ENCODE measurements around the gene SDSL.

The SDSL gene

DNA sequence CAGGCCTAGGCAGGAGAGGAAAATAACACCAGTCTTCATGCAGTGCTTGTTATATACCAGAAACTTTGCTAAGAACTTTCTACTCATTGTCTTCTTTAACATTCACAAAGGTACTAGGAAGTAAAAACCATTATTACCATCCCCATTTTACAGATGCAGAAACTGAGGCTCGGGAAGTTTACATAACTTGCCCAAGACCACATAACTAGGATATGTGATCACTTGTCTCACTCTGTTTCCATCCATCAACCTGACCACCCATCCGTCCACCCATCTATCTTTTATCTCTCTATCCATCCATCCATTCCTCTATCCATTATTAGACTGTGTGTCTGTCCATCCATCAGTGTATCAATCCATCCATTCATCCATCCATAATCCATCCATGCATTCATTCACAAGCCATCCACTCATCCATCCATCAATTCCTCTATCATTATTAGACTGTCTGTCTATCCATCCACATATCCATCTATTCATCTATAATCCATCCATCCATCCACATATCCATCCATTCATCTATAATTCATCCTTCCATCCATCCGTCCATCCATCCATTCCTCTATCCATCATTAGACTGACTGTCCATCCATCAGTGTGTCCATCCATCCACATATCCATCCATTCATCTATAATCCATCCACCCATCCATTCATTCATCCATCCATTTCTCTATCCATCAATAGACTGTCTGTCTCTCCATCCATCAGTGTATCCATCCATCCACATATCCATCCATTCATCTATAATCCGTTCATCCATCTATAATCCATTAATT is 16.5 kb downstream of the SDSL start:
- Histone ChIP-seq H4K20me1 (ENCODE audit: insufficient read depth) (no peaks in the 10 kb centered on the region), H3K36me3 (ENCODE audit: insufficient read depth) (no peaks in the 10 kb centered on the region), H3K4me3 (IDR thresholded peaks at IDR 0.05; ENCODE audit: insufficient read depth, low read depth, low read length) (no peak overlapping the region), H2AFZ (ENCODE audit: low read depth) (no peak overlapping the region), H3K4me1 (ENCODE audit: low read depth, poor library complexity, severe bottlenecking) (no peaks in the 10 kb centered on the region), H3K4me2 (no peak overlapping the region), H3K9ac (no peak overlapping the region), H3K79me2 (ENCODE audit: insufficient read depth, low read depth) (no peaks in the 10 kb centered on the region), H3K27ac (no peak overlapping the region), H3K27me3 (ENCODE audit: insufficient read depth, low read depth) (no peaks in the 10 kb centered on the region)
- TF ChIP-seq, protein P1, sequence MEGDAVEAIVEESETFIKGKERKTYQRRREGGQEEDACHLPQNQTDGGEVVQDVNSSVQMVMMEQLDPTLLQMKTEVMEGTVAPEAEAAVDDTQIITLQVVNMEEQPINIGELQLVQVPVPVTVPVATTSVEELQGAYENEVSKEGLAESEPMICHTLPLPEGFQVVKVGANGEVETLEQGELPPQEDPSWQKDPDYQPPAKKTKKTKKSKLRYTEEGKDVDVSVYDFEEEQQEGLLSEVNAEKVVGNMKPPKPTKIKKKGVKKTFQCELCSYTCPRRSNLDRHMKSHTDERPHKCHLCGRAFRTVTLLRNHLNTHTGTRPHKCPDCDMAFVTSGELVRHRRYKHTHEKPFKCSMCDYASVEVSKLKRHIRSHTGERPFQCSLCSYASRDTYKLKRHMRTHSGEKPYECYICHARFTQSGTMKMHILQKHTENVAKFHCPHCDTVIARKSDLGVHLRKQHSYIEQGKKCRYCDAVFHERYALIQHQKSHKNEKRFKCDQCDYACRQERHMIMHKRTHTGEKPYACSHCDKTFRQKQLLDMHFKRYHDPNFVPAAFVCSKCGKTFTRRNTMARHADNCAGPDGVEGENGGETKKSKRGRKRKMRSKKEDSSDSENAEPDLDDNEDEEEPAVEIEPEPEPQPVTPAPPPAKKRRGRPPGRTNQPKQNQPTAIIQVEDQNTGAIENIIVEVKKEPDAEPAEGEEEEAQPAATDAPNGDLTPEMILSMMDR (conservative IDR thresholded peaks at IDR 0.05; ENCODE audit: low read depth, low read length) = no peak

DNA sequence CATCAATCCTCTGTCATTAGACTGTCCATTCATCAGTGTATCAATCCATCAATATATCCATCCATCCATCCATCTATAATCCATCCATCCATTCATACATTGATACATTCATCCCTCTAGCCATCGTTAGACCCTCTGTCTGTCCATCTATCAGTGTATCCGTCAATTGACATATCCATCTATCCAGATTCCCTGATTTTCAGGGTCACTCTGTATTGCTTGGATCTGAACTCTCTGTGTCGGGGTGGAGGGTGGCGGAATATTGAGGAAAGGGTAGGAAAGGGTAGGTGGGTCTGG is 17.1 kb downstream of the SDSL start:
- TF ChIP-seq, protein P1 (conservative IDR thresholded peaks at IDR 0.05; ENCODE audit: low read depth, low read length) = no peak
- no peak overlapping the region for H3K4me3 ChIP-seq (IDR thresholded peaks at IDR 0.05; ENCODE audit: insufficient read depth, low read depth, low read length)
- H4K20me1 ChIP-seq (ENCODE audit: insufficient read depth) = no peaks in the 10 kb centered on the region

DNA sequence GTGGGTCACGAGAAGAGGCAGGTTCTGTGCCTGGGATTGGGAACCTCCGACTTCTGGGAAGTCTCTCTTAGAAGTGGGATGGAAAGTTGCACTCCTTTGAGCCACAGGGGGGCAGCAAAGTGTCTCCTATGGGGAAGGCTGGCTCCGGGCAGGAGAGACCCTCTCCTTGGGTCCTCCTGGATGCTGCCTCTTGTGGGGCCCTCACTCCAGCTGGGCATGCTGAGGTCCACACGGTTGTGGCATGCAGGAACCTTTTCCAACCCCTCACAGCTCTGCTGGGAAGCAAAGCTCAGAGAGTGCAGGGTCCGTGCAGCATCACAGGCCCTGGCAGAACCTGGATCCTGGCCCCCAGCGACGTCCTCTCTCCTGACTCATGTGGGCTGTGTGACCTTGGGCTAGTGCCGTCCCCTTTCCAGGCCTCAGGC is 17.4 kb downstream of the SDSL start:
- no peak overlapping the region for H3K4me3 ChIP-seq (IDR thresholded peaks at IDR 0.05; ENCODE audit: insufficient read depth, low read depth, low read length)
- no peaks in the 10 kb centered on the region for H3K27me3 ChIP-seq (ENCODE audit: insufficient read depth, low read depth)
- no peak overlapping the region for H2AFZ ChIP-seq (ENCODE audit: low read depth)
- no peaks in the 10 kb centered on the region for H4K20me1 ChIP-seq (ENCODE audit: insufficient read depth)
- H3K9ac ChIP-seq = no peak overlapping the region
- no peaks in the 10 kb centered on the region for H3K36me3 ChIP-seq (ENCODE audit: insufficient read depth)
- no peaks in the 10 kb centered on the region for H3K79me2 ChIP-seq (ENCODE audit: insufficient read depth, low read depth)
- TF ChIP-seq, protein P1 (conservative IDR thresholded peaks at IDR 0.05; ENCODE audit: low read depth, low read length) = peak; percentile 64
- H3K27ac ChIP-seq = no peak overlapping the region
- H3K4me2 ChIP-seq = no peak overlapping the region
- H3K4me1 ChIP-seq (ENCODE audit: low read depth, poor library complexity, severe bottlenecking) = no peaks in the 10 kb centered on the region

More for the DNA sequence above, 17.1 kb downstream of the SDSL start:
- H3K4me2 ChIP-seq = no peak overlapping the region
- no peaks in the 10 kb centered on the region for H3K27me3 ChIP-seq (ENCODE audit: insufficient read depth, low read depth)
- no peak overlapping the region for H2AFZ ChIP-seq (ENCODE audit: low read depth)
- no peak overlapping the region for H3K9ac ChIP-seq
- H3K4me1 ChIP-seq (ENCODE audit: low read depth, poor library complexity, severe bottlenecking) = no peaks in the 10 kb centered on the region
- H3K79me2 ChIP-seq (ENCODE audit: insufficient read depth, low read depth) = no peaks in the 10 kb centered on the region
- H3K36me3 ChIP-seq (ENCODE audit: insufficient read depth) = no peaks in the 10 kb centered on the region
- H3K27ac ChIP-seq = no peak overlapping the region

DNA sequence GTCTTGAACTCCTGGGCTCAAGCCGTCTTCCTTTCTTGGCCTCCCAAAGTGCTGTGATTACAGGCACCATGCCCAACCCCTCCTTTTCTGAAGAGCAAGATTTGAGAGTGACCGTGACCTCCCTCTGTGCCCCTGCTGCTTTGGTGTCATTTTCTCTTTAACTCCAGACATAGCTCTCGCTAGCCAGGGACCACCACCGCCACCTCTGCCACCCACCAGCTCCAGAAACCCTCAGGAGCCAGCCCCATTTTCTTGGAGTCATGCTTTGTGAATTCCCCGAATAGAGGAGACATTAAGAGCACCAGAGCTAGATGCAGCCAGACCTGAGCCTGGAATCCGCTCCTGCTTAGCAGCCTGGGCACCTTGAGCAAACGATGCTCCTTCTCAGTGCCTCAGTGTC is 18.2 kb downstream of the SDSL start:
- Histone ChIP-seq H2AFZ (ENCODE audit: low read depth) (no peak overlapping the region), H3K27me3 (ENCODE audit: insufficient read depth, low read depth) (no peaks in the 10 kb centered on the region), H3K79me2 (ENCODE audit: insufficient read depth, low read depth) (no peaks in the 10 kb centered on the region), H3K4me1 (ENCODE audit: low read depth, poor library complexity, severe bottlenecking) (no peaks in the 10 kb centered on the region), H3K36me3 (ENCODE audit: insufficient read depth) (no peaks in the 10 kb centered on the region), H3K4me3 (IDR thresholded peaks at IDR 0.05; ENCODE audit: insufficient read depth, low read depth, low read length) (no peak overlapping the region), H3K27ac (no peak overlapping the region), H3K9ac (no peak overlapping the region), H4K20me1 (ENCODE audit: insufficient read depth) (no peaks in the 10 kb centered on the region), H3K4me2 (no peak overlapping the region)
- TF ChIP-seq, protein P1 (conservative IDR thresholded peaks at IDR 0.05; ENCODE audit: low read depth, low read length) = no peak

Data from KMS-11 (cell line).